IMR-90 (cell line): ENCODE results near the gene PTGES3. TPM values are rescaled to one million over a fixed set of nuclear protein-coding genes. Genes with fewer than 3 reads are reported as not detected.

ENCODE experiments used
- ATAC-seq: fragments of 200-7000 bp; cut with Tn5 transposase; 2 replicates; pipeline ENCODE4 v1.9.1; 2020; ENCODE audit warnings: low read depth, mild to moderate bottlenecking, moderate library complexity
- BruUV-seq: library from RNA; stranded (reverse); fragments of 400-500 nt; replicated peaks from 2 replicates; lab custom pipeline; 2021; lab: Mats Ljungman, UMichigan
- CTCF ChIA-PET: fragments of 300-600 bp; formaldehyde crosslinking; extraction: SDS; loops from one replicate; lab custom pipeline; 2021; ENCODE audit warnings: antibody characterized with exemption; lab: Yijun Ruan, JAX
- POLR2A ChIA-PET: fragments of 300-600 bp; sonication (Branson Sonifier 250); formaldehyde crosslinking; loops from one replicate; lab custom pipeline; 2022; ENCODE audit warnings: antibody characterized with exemption; ENCODE audit not compliant: unreplicated experiment; lab: Charles Lee
- DNase-seq: peaks from one replicate; pipeline ENCODE4 v3.0.0; 2013
- H2AFZ ChIP-seq: replicated peaks from 2 replicates; pipeline ENCODE3; 2013; ENCODE audit warnings: low read length, mild to moderate bottlenecking; ENCODE audit not compliant: poor library complexity
- H2AK5ac ChIP-seq: 2 replicates; pipeline ENCODE4 v1.6.1; 2013; ENCODE audit warnings: low read depth, low read length, inconsistent platforms
- H2AK9ac ChIP-seq: replicated peaks from 2 replicates; pipeline ENCODE3; 2013; ENCODE audit warnings: mild to moderate bottlenecking, low read depth, low read length, moderate library complexity; ENCODE audit not compliant: poor library complexity
- H2BK120ac ChIP-seq: 2 replicates; pipeline ENCODE4 v1.6.1; 2013; ENCODE audit warnings: low read depth, low read length, inconsistent platforms
- H2BK15ac ChIP-seq: 3 replicates; pipeline ENCODE4 v1.6.1; 2013; ENCODE audit warnings: low read depth, low read length, inconsistent platforms
- H2BK20ac ChIP-seq: 2 replicates; pipeline ENCODE4 v1.6.1; 2013; ENCODE audit warnings: low read depth, mild to moderate bottlenecking, inconsistent platforms, low read length, moderate library complexity
- H2BK5ac ChIP-seq: 2 replicates; pipeline ENCODE4 v1.6.1; 2013; ENCODE audit warnings: mild to moderate bottlenecking, low read depth, low read length, inconsistent platforms; ENCODE audit not compliant: poor library complexity, severe bottlenecking
- H3K14ac ChIP-seq: replicated peaks from 2 replicates; pipeline ENCODE4 v1.6.1; 2013; ENCODE audit warnings: low read depth, low read length, inconsistent platforms
- H3K18ac ChIP-seq: 2 replicates; pipeline ENCODE4 v1.6.1; 2013; ENCODE audit warnings: low read depth, low read length, control low read depth
- H3K23ac ChIP-seq: 2 replicates; pipeline ENCODE4 v1.6.1; 2013; ENCODE audit warnings: low read depth, low read length, inconsistent platforms
- H3K27ac ChIP-seq: 2 replicates; pipeline ENCODE4 v1.5.1; 2013; ENCODE audit warnings: mild to moderate bottlenecking, control low read depth, low read length; ENCODE audit not compliant: insufficient read depth
- H3K27me3 ChIP-seq: 2 replicates; pipeline ENCODE4 v1.6.1; 2013; ENCODE audit warnings: low read length; ENCODE audit not compliant: control insufficient read depth, insufficient read depth
- H3K36me3 ChIP-seq: 2 replicates; pipeline ENCODE4 v1.6.1; 2013; ENCODE audit warnings: low read length, mixed read lengths; ENCODE audit not compliant: control insufficient read depth, insufficient read depth
- H3K4ac ChIP-seq: 2 replicates; pipeline ENCODE4 v1.6.1; 2013; ENCODE audit warnings: low read depth, low read length, inconsistent platforms
- H3K4me1 ChIP-seq: 2 replicates; pipeline ENCODE4 v1.6.1; 2013; ENCODE audit warnings: low read length, mixed read lengths; ENCODE audit not compliant: control insufficient read depth, insufficient read depth
- H3K4me2 ChIP-seq: 2 replicates; pipeline ENCODE4 v1.6.1; 2013; ENCODE audit warnings: low read depth, mild to moderate bottlenecking, control low read depth, low read length, moderate library complexity
- H3K4me3 ChIP-seq: 2 replicates; pipeline ENCODE4 v1.5.1; 2013; ENCODE audit warnings: low read depth, mild to moderate bottlenecking, control low read depth, low read length, moderate library complexity; ENCODE audit not compliant: insufficient read depth
- H3K56ac ChIP-seq: 2 replicates; pipeline ENCODE4 v1.6.1; 2013; ENCODE audit warnings: low read length, inconsistent platforms; ENCODE audit not compliant: insufficient read depth; ENCODE audit errors: extremely low read depth
- H3K79me1 ChIP-seq, 2 experiments: 2 replicates each; pipeline ENCODE4 v1.6.1; 2013; ENCODE audit warnings: low read length in 2 of 2, inconsistent platforms in 1 of 2, low read depth in 1 of 2
- H3K9ac ChIP-seq: 2 replicates; pipeline ENCODE4 v1.6.1; 2013; ENCODE audit warnings: low read depth, low read length, control low read depth
- H3K9me1 ChIP-seq: 2 replicates; pipeline ENCODE4 v1.6.1; 2013; ENCODE audit warnings: low read length, inconsistent platforms; ENCODE audit not compliant: insufficient read depth
- H3K9me3 ChIP-seq: 2 replicates; pipeline ENCODE4 v1.6.1; 2013; ENCODE audit warnings: low read length; ENCODE audit not compliant: control insufficient read depth, insufficient read depth
- H4K20me1 ChIP-seq: 2 replicates; pipeline ENCODE4 v1.6.1; 2013; ENCODE audit warnings: low read length, inconsistent platforms; ENCODE audit not compliant: insufficient read depth
- H4K5ac ChIP-seq: 2 replicates; pipeline ENCODE4 v1.6.1; 2013; ENCODE audit warnings: mild to moderate bottlenecking, low read depth, low read length, control low read depth
- H4K8ac ChIP-seq, 2 experiments: 2 replicates each; pipeline ENCODE4 v1.6.1; 2013; ENCODE audit warnings: low read depth in 2 of 2, low read length in 2 of 2, control low read depth in 1 of 2, inconsistent platforms in 1 of 2
- H4K91ac ChIP-seq: 2 replicates; pipeline ENCODE4 v1.6.1; 2013; ENCODE audit warnings: low read depth, low read length, inconsistent platforms; ENCODE audit not compliant: insufficient read depth
- FOS ChIP-seq: fragments of 150-350 bp; IDR thresholded peaks from 2 replicates; pipeline ENCODE4 v1.6.1; 2016; ENCODE audit warnings: low read depth, low read length
- WGBS, 2 experiments: methylation state at CpG; one replicate each; pipeline versions ENCODE4 v1.1.5 to v1.1.7; 2013; ENCODE audit warnings: missing lambda C conversion rate in 2 of 2; ENCODE audit not compliant: insufficient read length in 1 of 2; ENCODE audit errors: extremely low coverage in 2 of 2; 5-methylcytosine and 5-hydroxymethylcytosine counted together
- dilution Hi-C: fragments of 300-500 bp; cut with HindIII; formaldehyde crosslinking; loops from one replicate; pipeline ENCODE4 v1.14.3; 2018; ENCODE audit warnings: low sequenced_read_pairs; ENCODE audit not compliant: unreplicated experiment
- in situ Hi-C: fragments of 300-500 bp; cut with MboI; formaldehyde crosslinking; loops from 3 replicates; pipeline ENCODE4 v1.14.3; 2019; ENCODE audit warnings: low sequenced_read_pairs, inconsistent platforms, mixed read lengths
- intact Hi-C: fragments of 100-400 bp; cut with micrococcal nuclease; formaldehyde crosslinking; loops from 2 replicates; pipeline ENCODE4 v1.10.0; 2022
- polyA plus RNA-seq, 3 experiments: library from polyadenylated mRNA; depleted of rRNA; stranded (reverse); fragments of >200 nt; gene quantifications; 2 replicates each; pipeline ENCODE4 v1.2.3, GENCODE V29; 2012; ENCODE audit warnings: low replicate concordance in 1 of 3
- total RNA-seq: library from RNA; depleted of rRNA; stranded (reverse); fragments of >200 nt; gene quantifications from 2 replicates; pipeline ENCODE4 v1.2.3, GENCODE V29; 2012

Gene PTGES3
- total and polyA plus RNA-seq, 2 of the 4 experiments (the other 2 are of a cell fraction), result 42.7 to 73.2 TPM

GRCh38 chr12:56622535-56622934, 65.5 kb downstream of the PTGES3 start:
- Histone ChIP-seq H3K27ac (no peak overlapping the region; the same call in 1 of the 2 replicates), H4K91ac (no peak overlapping the region), H3K4me1 (peaks cover 5% of the 10 kb centered on the region; the same call in 1 of the 2 replicates), H2AK9ac (no peak overlapping the region), H2BK15ac (no peak overlapping the region), H2BK120ac (no peak overlapping the region), H3K36me3 (peaks cover 30% of the 10 kb centered on the region), H2BK20ac (no peak overlapping the region), H3K18ac (no peak overlapping the region), H3K9ac (no peak overlapping the region), H3K14ac (no peak overlapping the region), H3K23ac (no peak overlapping the region), H4K5ac (no peak overlapping the region), H2AK5ac (no peak overlapping the region), H3K4me3 (no peak overlapping the region), H4K8ac (no peak overlapping the region), H3K9me3 (no peaks in the 10 kb centered on the region), H3K9me1 (peaks cover 4% of the 10 kb centered on the region), H2AFZ (no peak overlapping the region), H3K4me2 (no peak overlapping the region), H3K27me3 (no peaks in the 10 kb centered on the region), H3K4ac (no peak overlapping the region), H4K20me1 (peaks cover 90% of the 10 kb centered on the region), H3K79me1 (peaks cover 10 to 67% of the 10 kb centered on the region in 2 experiments), H2BK5ac (no peak overlapping the region), H3K56ac (no peak overlapping the region)
- WGBS, 2 experiments, result no CpG with 5 or more reads among the region's 1 CpG
- no TSS peak for BruUV-seq
- in situ Hi-C loops, result no loop called here
- ChIA-PET CTCF (interaction anchor here (1.1 kb wide), 2 partner anchors 11 to 14 kb away, joined by 3 to 4 read pairs; no protein-coding TSS in a partner anchor), POLR2A (interaction anchor here (0.7 kb wide), 1 partner anchor 14 kb away, joined by 3 read pairs; no protein-coding TSS in a partner anchor)
- intact Hi-C loops, result no loop called here
- DNase-seq, result no peak
- dilution Hi-C loops, result no loop called here
- no peak for TF ChIP-seq FOS
- ATAC-seq, result peak; percentile 35; the same call in 1 of the 2 replicates
